Measurements from ENCODE around the gene CELA2A. TPM values are rescaled to one million over a fixed set of nuclear protein-coding genes. Genes with fewer than 3 reads are reported as not detected.

Gene CELA2A
- polyA plus RNA-seq, 1 of the 3 experiments (the other 2 are of a cell fraction) = not detected

- CTCF ChIA-PET = interaction anchor here (0.6 to 14.9 kb wide), 45 partner anchors 9 to 303 kb away, joined by 3 to 311 read pairs (median 4); partner anchors contain the start of genes EFHD2 and TMEM51
- Histone ChIP-seq H4K20me1 (ENCODE audit: insufficient read depth) (no peaks in the 10 kb centered on the region), H3K36me3 (replicated peaks in 1 of 2; ENCODE audit: control insufficient read depth in 1 of 2, insufficient read depth in 2 of 2, low read length in 1 of 2) (peaks cover 4 to 7% of the 10 kb centered on the region in 2 experiments), H3K79me2 (ENCODE audit: insufficient read depth) (no peaks in the 10 kb centered on the region), H3K9me2 (no peaks in the 10 kb centered on the region), H3F3A (replicated peaks; ENCODE audit: insufficient read depth) (peaks cover 3% of the 10 kb centered on the region), H3K4me2 (no peak overlapping the region), H3K4me3 (ENCODE audit: low read depth in 2 of 2, low read length in 1 of 2) (no peak overlapping the region), H3K9ac (no peak overlapping the region), H3K27me3 (ENCODE audit: insufficient read depth) (no peaks in the 10 kb centered on the region), H3K9me3 (no peaks in the 10 kb centered on the region), H2AFZ (ENCODE audit: low read depth) (no peak overlapping the region), H3K4me1 (ENCODE audit: control insufficient read depth in 1 of 2, insufficient read depth in 2 of 2, low read depth in 1 of 2, low read length in 1 of 2) (no peaks in the 10 kb centered on the region; a peak in 1 of 4 replicates), H3K27ac (ENCODE audit: low read depth in 2 of 2, low read length in 1 of 2) (no peak overlapping the region)
- POLR2A ChIA-PET = interaction anchor here (0.6 kb wide), 1 partner anchor 13 kb away, joined by 5 read pairs; no protein-coding TSS in a partner anchor
- TF ChIP-seq MXI1 (IDR thresholded peaks at IDR 0.05; ENCODE audit: low read depth, low read length) (no peak), RFX5 (IDR thresholded peaks at IDR 0.05; ENCODE audit: low read length) (no peak), TEAD4 (IDR thresholded peaks at IDR 0.05; ENCODE audit: borderline replicate concordance, insufficient read depth) (no peak), EP300 (IDR thresholded peaks at IDR 0.05; ENCODE audit: borderline replicate concordance in 1 of 2, low read depth in 1 of 2, low read length in 1 of 2) (no peak), RXRA (IDR thresholded peaks at IDR 0.05; ENCODE audit: borderline replicate concordance, low read depth) (no peak), SMC3 (IDR thresholded peaks at IDR 0.05; ENCODE audit: low read depth, low read length) (no peak), USF2 (IDR thresholded peaks at IDR 0.05; ENCODE audit: borderline replicate concordance, low read depth, low read length) (no peak)
- TF ChIP-seq, protein P1, sequence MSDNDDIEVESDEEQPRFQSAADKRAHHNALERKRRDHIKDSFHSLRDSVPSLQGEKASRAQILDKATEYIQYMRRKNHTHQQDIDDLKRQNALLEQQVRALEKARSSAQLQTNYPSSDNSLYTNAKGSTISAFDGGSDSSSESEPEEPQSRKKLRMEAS (IDR thresholded peaks at IDR 0.05; ENCODE audit: low read depth) = no peak
- DNase-seq = peak; percentile 21
- WGBS (ENCODE audit: low lambda C conversion rate) = 76% methylated on average over 4 of the region's 4 CpGs
Observed at GRCh38 chr1:15431571-15431948, 25.0 kb upstream of the CELA2A start.

DNA sequence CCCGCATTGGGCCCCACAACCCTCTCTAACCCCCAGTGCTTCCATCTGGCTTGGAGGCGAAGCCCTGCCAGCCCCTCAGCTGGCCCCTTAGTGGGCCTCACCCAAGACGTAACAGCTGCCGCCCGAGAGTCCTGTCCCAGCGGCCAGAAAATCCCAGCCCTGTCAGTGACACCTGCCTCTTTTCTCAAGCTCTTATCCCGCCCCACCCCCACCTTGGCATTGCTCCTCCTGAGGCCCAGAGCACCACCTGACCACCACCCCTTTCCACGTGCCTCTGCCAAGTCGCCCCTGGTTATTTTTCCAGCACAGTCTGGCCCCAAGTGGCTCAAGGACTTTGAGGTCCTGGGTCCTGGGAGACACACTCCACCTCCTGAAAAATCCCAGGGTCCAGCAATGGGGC, 24.2 kb upstream of the CELA2A start:
- TF ChIP-seq FOSL2 (IDR thresholded peaks at IDR 0.05; ENCODE audit: borderline replicate concordance, low read depth) (no peak), FOXJ3 (CRISPR knock-in tag; IDR thresholded peaks at IDR 0.05) (no peak), EZH2phosphoT487 (IDR thresholded peaks at IDR 0.05; ENCODE audit: borderline replicate concordance, low read depth) (no peak), RAD21 (IDR thresholded peaks at IDR 0.05; ENCODE audit: low read length) (no peak), USF2 (IDR thresholded peaks at IDR 0.05; ENCODE audit: borderline replicate concordance, low read depth, low read length) (no peak), NFIC (IDR thresholded peaks at IDR 0.05; ENCODE audit: borderline replicate concordance) (no peak)
- Histone ChIP-seq H3K27ac (ENCODE audit: low read depth in 2 of 2, low read length in 1 of 2) (no peak overlapping the region), H2AFZ (ENCODE audit: low read depth) (no peak overlapping the region), H3K4me2 (no peak overlapping the region), H3K9me3 (no peaks in the 10 kb centered on the region), H3K9ac (no peak overlapping the region), H3K27me3 (ENCODE audit: insufficient read depth) (no peaks in the 10 kb centered on the region), H4K20me1 (ENCODE audit: insufficient read depth) (no peaks in the 10 kb centered on the region), H3K79me2 (ENCODE audit: insufficient read depth) (no peaks in the 10 kb centered on the region), H3K9me2 (no peaks in the 10 kb centered on the region), H3K4me3 (ENCODE audit: low read depth in 2 of 2, low read length in 1 of 2) (no peak overlapping the region), H3K4me1 (ENCODE audit: control insufficient read depth in 1 of 2, insufficient read depth in 2 of 2, low read depth in 1 of 2, low read length in 1 of 2) (no peaks in the 10 kb centered on the region), H3F3A (replicated peaks; ENCODE audit: insufficient read depth) (peaks cover 3% of the 10 kb centered on the region), H3K36me3 (replicated peaks in 1 of 2; ENCODE audit: control insufficient read depth in 1 of 2, insufficient read depth in 2 of 2, low read length in 1 of 2) (peaks cover 3 to 7% of the 10 kb centered on the region in 2 experiments)
- POLR2A ChIA-PET = no interaction called here
- 91% methylated on average over 9 of the region's 9 CpGs for WGBS (ENCODE audit: low lambda C conversion rate)
- CTCF ChIA-PET = interaction anchor here (0.8 to 14.9 kb wide), 24 partner anchors 9 to 201 kb away, joined by 3 to 311 read pairs (median 8); partner anchors contain the start of gene EFHD2
- peak; percentile 12 for DNase-seq

Measured in SK-N-SH (cell line).